ES-I3 (cell line): Measurements from ENCODE around the gene ST6GALNAC4.

ENCODE experiments used
- H3K36me3 ChIP-seq: 2 replicates; pipeline ENCODE4 v1.6.1; 2013; ENCODE audit warnings: mild to moderate bottlenecking, low read length, control low read depth, moderate library complexity; ENCODE audit not compliant: insufficient read depth
- H3K4me1 ChIP-seq: 2 replicates; pipeline ENCODE4 v1.6.1; 2013; ENCODE audit warnings: mild to moderate bottlenecking, control low read depth, low read length; ENCODE audit not compliant: insufficient read depth
- H3K9ac ChIP-seq: 2 replicates; pipeline ENCODE4 v1.6.1; 2013; ENCODE audit warnings: low read depth, mild to moderate bottlenecking, low read length, moderate library complexity
- H3K9me3 ChIP-seq: 2 replicates; pipeline ENCODE4 v1.6.1; 2013; ENCODE audit warnings: mild to moderate bottlenecking, low read length, moderate library complexity; ENCODE audit not compliant: control insufficient read depth, insufficient read depth

Gene ST6GALNAC4

DNA sequence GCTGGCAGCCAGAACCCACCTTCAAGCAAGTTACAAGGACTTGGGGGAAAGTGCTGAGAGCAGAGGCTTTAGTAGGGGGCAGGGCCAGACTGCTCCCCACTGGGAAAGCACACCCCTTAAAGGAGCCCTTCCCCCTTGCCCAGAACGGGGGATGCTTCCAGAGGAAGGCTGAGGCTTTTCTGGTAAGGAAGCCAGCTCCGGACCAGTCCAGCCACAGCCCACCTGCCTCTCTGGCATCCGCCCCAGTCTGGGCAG lies 25.0 kb upstream of the ST6GALNAC4 start:
- 0 out of 2 replicates have a peak, but pooled peaks cover 2% of the 10 kb centered on the region for H3K36me3 ChIP-seq
- H3K9me3 ChIP-seq: no peaks in the 10 kb centered on the region
- no peak overlapping the region for H3K9ac ChIP-seq
- H3K4me1 ChIP-seq: 0 out of 2 replicates have a peak, but pooled peaks cover 3% of the 10 kb centered on the region

DNA sequence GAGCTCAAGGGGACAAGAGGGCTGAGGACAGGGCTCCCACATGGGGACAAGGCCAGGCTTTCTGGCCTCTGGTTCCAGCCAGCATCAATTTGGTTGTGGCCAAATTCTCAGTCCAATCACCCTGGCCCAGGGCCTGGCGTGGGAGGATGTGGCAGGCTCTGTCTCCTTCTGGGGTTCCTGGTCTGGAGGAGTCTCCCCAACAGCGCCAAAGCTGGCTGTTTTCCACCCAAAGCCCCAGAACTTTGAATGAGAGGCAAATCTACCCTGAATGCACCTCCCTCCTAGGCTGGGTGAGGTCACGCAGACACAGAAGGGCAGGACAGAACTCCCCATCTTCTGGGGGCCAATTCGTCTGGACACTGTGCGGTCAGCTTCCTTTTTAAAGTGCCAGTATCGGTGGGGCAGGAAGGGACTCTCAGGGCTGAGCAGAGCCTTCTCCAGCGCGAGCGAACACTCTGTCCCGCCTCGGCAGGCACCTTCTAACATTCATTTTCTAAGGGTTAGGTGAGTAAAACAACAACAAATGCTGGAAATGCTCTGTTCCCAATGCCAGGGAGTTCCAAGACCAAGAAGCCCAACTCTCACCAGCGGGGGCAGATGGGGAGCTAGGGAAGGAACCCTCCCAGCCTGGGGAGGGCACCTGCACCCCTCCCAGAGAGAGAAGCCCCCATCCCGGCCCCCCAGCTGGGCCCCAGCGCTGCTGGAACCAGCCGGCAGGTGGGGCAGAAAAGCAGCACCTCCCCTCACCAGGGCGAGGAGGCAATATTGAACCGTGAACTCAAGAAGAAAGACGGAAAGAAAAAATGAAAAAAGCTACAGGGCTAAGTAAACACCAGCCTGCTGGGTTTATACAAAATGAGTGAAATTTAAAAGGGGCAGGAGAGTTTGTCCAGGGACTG lies 24.5 kb upstream of the ST6GALNAC4 start:
- no peak overlapping the region for H3K9ac ChIP-seq
- no peaks in the 10 kb centered on the region for H3K9me3 ChIP-seq
- H3K36me3 ChIP-seq: 0 out of 2 replicates have a peak, but pooled peaks cover 2% of the 10 kb centered on the region
- 0 out of 2 replicates have a peak, but pooled peaks cover 7% of the 10 kb centered on the region for H3K4me1 ChIP-seq

DNA sequence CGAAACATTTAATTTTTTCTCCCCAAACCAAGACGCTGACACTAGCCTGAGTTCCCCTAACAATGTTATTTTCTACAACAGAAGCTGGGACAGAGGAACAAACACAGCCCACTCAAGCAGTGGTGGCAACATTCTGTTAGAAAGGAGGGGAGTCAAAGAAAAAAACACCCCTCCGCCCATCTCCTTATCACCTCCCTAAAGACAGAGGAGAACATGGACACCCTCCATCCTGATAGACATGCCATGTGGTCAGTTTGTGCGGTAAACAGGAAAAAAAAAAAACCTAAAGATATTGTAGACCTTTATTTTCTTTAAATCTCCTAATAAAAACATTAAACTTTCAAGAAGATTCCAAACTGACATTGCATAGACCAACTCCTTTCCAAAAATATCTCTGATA lies 23.8 kb upstream of the ST6GALNAC4 start:
- no peaks in the 10 kb centered on the region for H3K9me3 ChIP-seq
- 0 out of 2 replicates have a peak, but pooled peaks cover 8% of the 10 kb centered on the region for H3K4me1 ChIP-seq
- H3K9ac ChIP-seq: no peak overlapping the region
- 0 out of 2 replicates have a peak, but pooled peaks cover 2% of the 10 kb centered on the region for H3K36me3 ChIP-seq

DNA sequence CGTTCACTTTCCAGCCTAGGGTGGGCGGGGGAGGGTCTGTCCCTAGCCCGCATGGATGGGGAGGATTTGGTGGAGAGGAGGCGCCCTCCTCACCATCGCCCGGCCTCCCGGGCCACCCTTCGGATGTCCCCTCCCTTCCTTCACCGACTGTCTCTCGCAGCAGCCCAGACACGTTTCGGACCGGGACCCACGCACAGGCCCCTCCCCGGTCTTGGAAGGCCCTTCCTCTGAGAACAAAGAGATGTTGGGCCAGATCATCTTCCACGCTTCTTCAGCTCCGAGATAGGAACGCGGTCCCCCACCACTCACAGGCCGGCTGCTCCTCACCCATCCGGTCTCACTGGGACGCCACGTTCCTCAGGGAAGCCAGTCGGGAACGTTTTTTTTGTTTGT lies 21.5 kb upstream of the ST6GALNAC4 start:
- Histone ChIP-seq H3K4me1 (0 out of 2 replicates have a peak, but pooled peaks cover 5% of the 10 kb centered on the region), H3K9ac (peak overlapping the region; percentile 67; the same call in 1 of the 2 replicates), H3K36me3 (0 out of 2 replicates have a peak, but pooled peaks cover 2% of the 10 kb centered on the region), H3K9me3 (no peaks in the 10 kb centered on the region)

DNA sequence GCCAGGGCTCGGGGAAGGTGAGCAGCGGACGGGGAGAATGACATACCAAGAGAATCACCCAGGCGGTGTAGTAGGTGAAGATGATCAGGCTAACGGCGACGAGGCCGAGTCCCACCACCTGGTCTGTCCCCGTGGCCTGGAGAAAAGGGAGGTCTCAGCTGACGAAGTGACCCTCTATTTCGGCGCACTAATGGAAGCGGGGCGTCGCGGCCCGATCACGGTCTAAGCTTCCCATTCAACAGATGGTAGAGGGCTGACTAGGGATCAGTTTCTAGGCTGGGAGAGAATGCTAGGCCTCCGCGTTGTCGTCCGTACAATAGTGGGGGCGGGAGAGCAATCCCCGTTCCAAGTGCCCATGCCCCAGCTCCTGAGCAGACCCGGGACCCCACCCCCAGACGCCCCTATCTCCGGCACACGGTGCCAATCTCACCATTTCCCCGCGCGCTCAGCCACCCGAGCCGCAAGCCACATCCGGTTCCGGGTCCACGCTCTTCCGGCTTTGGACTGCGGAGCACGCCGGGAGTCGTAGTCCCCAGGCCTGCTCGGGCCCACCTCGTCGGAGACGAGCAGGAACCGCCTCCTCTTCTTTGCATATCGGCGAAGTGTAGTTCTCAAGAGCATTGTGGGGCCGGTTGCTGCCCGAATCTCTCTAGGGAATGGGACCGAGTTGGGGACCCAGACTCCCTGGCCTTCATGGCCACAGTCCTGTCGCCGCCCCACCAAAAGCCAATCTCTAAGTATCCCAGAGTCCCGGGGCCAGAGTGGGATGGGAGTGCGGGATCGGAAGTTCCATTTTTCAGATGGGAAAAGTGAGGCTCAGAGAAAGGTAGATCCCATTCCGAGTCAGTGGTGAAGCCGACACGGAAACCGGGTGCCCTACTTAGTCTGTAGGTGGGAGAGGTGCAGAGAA lies 20.8 kb upstream of the ST6GALNAC4 start, which contains the start of gene DPM2:
DPM2 (minus strand) TSS at position 467 of the 910 bp plus-strand sequence; CDS start at position 433, 34 bp downstream.
- H3K9ac ChIP-seq: peak within 1 kb of the TSS; percentile 67
- 0 out of 2 replicates have a peak, but pooled peaks cover 5% of the 10 kb centered on the region for H3K4me1 ChIP-seq
- no peaks in the 10 kb centered on the region for H3K9me3 ChIP-seq
- 0 out of 2 replicates have a peak, but pooled peaks cover 2% of the 10 kb centered on the region for H3K36me3 ChIP-seq

DNA sequence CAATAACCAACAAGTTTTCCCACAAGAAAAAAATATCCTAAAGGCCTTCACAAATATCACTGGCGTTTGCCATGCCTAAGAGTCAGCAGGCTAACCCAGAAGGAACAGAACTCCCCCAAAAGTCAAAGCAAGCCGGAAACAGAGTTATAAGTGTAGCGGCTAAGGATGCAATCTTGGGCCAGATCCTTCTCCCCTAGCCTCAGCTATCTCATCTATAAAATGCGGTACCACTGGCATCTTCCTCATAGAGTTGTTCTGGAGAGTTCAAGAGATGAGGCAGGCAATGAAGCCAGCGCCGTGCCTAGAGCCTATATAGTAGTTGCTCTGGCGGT lies 20.2 kb upstream of the ST6GALNAC4 start:
- no peaks in the 10 kb centered on the region for H3K36me3 ChIP-seq
- no peaks in the 10 kb centered on the region for H3K9me3 ChIP-seq
- H3K4me1 ChIP-seq: 0 out of 2 replicates have a peak, but pooled peaks cover 5% of the 10 kb centered on the region
- peak overlapping the region; percentile 67 for H3K9ac ChIP-seq

DNA sequence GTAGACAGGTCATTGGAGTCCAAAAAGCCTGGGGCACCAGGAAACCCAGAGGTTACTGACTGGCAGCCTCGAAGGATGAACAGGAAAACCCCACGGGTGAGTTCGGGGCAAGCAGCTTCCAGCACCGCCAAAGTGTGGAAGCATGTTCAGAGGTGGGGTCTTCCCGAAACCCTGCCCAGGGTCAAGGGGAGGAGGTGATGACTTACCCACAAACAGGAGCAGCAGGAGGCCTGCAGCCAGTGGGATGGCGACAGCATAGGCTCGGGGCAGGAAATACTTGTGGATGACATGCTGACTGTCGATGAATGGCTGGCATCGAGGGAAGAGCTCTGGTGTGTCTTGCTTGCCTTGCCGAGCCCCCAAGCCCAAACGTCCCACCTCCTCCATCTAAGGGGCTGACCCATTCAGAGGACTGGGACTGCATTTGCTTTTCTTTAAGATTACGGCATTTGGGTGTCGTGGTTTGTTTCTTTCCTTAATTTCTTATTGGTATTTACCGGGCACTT lies 19.6 kb upstream of the ST6GALNAC4 start:
- H3K4me1 ChIP-seq: peaks cover 8% of the 10 kb centered on the region

DNA sequence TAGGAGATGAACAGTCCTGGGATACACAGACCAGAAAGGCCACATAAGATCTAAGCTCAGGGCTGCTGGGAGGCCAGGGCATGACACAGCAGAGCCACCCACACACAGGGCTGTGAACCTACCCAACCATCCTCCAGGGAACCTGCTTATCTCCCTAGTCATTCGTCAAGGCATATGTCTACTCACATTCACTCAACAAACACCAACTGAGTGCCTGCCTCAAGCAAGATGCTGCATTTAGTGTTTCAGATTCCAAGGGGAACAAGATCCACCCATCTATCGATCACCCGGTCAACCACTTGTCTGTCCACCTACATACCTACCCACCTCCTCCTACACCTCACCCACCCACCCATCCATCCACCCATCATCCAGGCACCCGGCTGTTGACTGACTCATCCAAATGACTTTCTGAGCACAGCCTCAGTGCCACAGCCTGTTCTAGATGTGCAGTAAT lies 19.0 kb upstream of the ST6GALNAC4 start:
- H3K9ac ChIP-seq: no peak overlapping the region
- H3K9me3 ChIP-seq: no peaks in the 10 kb centered on the region
- no peaks in the 10 kb centered on the region for H3K36me3 ChIP-seq
- peaks cover 11% of the 10 kb centered on the region for H3K4me1 ChIP-seq

More for the DNA sequence above, 19.6 kb upstream of the ST6GALNAC4 start:
- Histone ChIP-seq H3K36me3 (no peaks in the 10 kb centered on the region), H3K9me3 (no peaks in the 10 kb centered on the region), H3K9ac (no peak overlapping the region)

DNA sequence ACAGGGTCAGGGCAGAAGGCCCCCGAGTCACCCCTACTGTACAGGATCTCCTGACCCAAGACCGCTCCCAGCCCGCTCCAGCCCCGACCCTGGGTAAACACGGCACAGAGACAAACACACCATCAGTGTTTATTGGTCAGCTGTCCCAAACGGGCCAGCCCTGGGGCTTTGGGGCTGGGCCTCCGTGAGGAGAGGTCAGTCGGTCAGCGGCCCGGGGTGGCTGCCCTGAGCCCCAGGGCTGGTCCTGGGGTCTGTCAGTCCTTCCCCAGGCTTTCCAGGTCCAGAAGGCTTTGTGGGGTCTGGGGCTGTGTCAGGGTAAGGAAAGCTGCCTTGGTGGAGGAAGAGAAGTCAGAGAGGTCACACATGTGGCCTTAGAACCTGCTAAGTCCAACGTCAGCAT lies 18.1 kb upstream of the ST6GALNAC4 start:
- Histone ChIP-seq H3K9me3 (no peaks in the 10 kb centered on the region), H3K4me1 (peaks cover 11% of the 10 kb centered on the region), H3K36me3 (no peaks in the 10 kb centered on the region), H3K9ac (no peak overlapping the region)

DNA sequence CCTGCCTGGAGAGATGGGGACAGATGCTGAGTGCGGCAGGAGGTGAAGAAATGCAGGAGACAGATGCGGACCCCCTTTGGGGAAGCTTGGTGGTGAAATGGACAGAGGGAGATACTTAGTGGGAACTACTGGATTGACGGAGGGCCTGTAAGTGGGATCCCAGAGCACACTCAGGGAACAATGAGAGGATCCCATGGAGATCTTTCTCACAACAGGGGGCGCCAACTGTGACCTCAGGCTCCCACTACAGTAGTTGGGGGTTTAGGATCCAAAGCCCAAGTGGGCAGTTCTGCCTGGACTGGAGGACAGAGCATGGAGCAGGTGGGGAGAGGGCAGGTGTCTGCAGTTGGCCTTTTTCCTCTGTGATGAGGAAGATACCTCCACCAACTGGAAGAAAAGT lies 17.4 kb upstream of the ST6GALNAC4 start:
- peaks cover 11% of the 10 kb centered on the region for H3K4me1 ChIP-seq
- no peak overlapping the region for H3K9ac ChIP-seq
- no peaks in the 10 kb centered on the region for H3K36me3 ChIP-seq

DNA sequence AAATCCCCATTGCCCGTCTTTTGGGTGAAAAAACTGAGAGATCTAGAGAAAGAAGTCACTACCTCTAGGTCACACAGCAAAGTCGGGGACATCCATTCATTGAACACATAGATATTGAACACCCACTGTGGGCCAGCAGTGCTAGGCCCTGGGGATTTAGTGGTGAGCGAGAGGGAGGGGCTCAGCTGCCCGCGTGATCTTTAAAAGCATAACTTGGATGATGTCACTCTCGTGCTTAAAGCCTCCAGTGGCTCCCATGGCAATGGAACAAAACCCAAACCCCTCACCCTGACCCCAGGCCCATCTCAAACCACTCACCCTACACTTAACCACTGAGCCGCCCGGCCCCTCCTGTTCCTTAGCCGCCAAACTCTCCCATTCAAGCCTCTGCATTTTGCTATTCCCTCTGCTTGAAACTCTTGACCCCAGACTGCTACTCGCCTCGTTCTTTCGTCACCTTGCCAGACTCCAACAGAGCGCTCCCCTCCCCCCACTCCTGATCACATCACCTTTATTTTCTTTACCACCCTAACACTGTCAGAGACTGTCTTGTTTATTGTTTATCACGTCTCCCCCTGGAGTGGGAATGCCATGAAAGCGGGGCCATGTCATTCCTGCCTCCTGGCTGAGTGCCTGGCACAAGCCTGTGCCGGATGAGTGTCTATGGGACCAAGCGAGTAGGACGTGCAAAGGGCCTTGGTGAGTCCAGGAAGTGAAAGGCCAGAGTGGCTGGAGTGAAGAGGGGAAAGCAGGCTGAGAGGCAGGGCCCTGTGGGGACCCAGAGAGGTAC lies 14.4 kb upstream of the ST6GALNAC4 start:
- Histone ChIP-seq H3K9ac (peak overlapping the region; percentile 55; the same call in 1 of the 2 replicates), H3K36me3 (no peaks in the 10 kb centered on the region), H3K4me1 (peaks cover 7% of the 10 kb centered on the region), H3K9me3 (no peaks in the 10 kb centered on the region)

More for the DNA sequence above, 17.4 kb upstream of the ST6GALNAC4 start:
- H3K9me3 ChIP-seq: no peaks in the 10 kb centered on the region

DNA sequence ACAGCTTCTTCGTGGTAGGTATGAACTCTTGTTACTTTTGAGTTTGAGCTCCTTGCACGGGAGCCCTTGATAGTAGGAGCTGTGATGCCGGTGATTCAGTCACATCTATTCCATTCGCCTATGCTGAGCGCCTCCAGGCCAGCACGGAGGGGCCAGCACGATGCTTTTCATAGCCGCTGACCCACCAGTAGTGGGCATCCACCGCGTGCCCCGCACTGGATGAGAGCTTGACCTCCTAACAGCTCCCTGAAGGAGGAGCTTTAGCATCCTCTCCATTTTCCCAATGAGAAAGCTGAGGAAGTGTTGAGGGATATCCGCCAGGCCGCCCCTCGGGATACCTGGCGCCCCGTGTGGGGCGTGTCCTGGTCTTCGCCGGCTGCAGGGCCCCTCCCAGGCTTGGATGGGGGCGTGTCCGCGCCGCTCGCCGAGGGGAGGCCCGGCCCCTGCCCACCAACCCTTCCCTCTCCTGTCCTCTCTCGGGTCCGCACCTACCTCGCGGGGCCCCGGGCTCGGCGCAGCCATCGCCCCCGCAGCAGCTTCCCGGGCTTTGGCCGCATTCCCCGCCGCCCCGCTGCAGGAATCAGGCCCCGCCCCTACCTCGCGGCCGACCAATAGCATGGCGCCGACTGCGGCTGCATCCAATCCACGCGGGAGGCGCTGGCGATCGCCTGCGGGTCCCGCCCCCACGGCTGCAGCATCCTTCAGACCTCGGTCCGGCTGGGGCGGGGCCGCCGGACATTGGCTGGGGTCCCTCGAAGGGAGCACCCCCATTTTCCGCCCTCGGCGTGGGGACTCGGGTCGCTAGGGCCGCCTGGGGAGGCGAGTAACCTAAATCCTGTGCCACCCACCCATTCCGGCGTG lies 13.6 kb upstream of the ST6GALNAC4 start, which contains the start of gene PIP5KL1:
PIP5KL1 (minus strand) TSS at position 547 of the 861 bp plus-strand sequence; CDS start at position 522, 25 bp downstream.
- Histone ChIP-seq H3K36me3 (no peaks in the 10 kb centered on the region), H3K9me3 (no peaks in the 10 kb centered on the region), H3K4me1 (peaks cover 6% of the 10 kb centered on the region), H3K9ac (peak within 1 kb of the TSS; percentile 55)

DNA sequence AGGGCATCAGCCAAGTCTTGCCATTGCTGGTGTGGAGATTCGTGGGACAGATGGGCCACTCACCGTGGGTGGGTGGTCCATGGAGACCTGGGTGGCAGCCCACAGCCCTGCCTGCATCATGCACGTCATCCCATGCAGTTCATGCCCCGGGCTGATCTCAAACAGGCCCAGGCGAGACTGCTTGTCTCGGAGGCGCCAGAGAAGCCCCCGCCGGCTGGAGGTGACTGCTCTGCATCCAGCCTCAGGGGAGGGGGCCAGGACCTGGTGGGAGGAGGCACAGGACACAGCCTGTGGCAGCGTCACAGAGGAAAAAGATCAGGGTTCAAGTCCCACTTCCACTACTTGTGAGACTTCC lies 12.8 kb upstream of the ST6GALNAC4 start:
- Histone ChIP-seq H3K36me3 (no peaks in the 10 kb centered on the region), H3K4me1 (peaks cover 6% of the 10 kb centered on the region), H3K9me3 (no peaks in the 10 kb centered on the region), H3K9ac (peak overlapping the region; percentile 55; the same call in 1 of the 2 replicates)
